Measurements from ENCODE around the gene PLS3.
"Not testable (repeated sequence)": the region's sequence is repeated elsewhere in the genome, so short reads cannot be mapped to it uniquely, and the experiment has no call there.

PLS3 gene

GRCh38 chrX:115560978-115561604 lies at the start of gene PLS3:
Gene PLS3, plus strand, starts transcription at chrX:115561174. Its CDS starts 49,077 bp downstream, at chrX:115610251.
- DNase-seq (ENCODE audit: low read depth): no peak

- DNase-seq (ENCODE audit: low read depth): no peak
These were observed 42.9 kb upstream of the PLS3 start for GRCh38 chrX:115518113-115518512.

DNA sequence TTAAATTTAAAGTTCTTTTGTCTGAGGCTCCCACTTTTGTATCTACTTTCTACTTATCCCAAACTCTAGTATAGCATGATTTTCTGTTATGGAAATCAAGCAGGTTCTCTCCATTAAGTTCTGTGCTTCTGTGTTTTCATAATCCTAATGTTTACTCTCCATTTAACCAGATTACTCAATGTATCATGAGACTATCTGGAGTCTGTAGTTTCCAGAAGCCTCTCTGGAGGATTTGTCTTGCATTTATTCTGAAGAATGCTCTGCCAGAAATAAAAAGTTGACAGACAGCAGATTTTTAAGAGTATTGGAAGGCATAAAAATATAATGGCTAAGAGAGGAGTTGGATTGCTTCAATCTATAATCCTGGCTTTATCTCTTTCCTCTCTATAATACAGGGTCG lies 39.2 kb upstream of the PLS3 start:
- no peak for DNase-seq (ENCODE audit: low read depth)

- DNase-seq (ENCODE audit: low read depth): no peak
These were observed 38.0 kb upstream of the PLS3 start for GRCh38 chrX:115522952-115523351.

DNA sequence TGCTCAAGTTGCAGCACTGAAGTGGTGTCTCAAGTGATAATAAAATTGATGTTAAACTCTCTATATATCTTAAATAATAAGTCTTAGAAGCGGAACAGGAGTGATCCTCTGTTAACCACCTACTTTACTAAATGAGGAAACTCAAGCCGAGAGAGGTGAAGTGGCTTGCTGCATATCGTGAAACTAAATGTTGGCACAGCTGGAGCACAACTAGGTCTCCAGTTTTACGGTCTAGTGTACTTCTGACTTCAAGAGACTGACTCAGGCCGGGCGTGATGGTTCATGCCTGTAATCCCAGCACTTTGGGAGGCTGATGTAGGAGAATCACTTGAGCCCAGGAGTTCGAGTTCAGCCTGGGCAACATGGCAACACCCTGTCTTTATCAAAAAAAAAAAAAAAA lies 35.5 kb upstream of the PLS3 start:
- no peak for DNase-seq (ENCODE audit: low read depth)

DNA sequence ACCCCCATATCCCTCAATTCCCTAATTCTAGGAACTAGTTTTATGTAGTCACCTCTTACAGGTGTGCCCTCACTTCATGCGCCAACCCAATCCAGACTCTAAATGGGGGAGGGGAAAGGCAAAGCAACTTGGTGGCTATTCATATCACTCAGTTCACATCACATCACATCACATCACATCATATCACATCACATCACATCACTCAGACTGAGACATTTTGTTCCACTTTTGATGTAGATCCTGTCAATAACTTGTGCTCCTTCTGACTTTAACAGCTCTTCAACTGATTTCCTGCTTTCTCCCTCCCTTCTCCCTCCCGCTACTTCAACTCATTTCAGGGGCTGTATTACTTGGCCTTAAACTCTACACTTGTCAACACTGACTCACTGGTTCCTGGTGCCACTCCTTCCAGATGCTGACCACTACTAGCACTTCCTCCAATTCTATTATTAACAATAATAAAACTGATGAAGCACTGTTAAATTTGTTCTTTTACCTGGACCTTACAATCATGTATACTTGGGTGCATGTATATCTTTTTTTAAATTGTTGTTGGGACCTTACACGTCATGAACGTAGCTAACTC lies 29.1 kb upstream of the PLS3 start:
- no peak for DNase-seq (ENCODE audit: low read depth)

- DNase-seq (ENCODE audit: low read depth): no peak
These were observed 27.5 kb upstream of the PLS3 start for GRCh38 chrX:115533485-115533884.

GRCh38 chrX:115534383-115534782 lies 26.6 kb upstream of the PLS3 start:
- DNase-seq (ENCODE audit: low read depth): no peak

- no peak for DNase-seq (ENCODE audit: low read depth)
These were observed 25.6 kb upstream of the PLS3 start for GRCh38 chrX:115535421-115535820.

- no peak for DNase-seq (ENCODE audit: low read depth)
These were observed 25.1 kb upstream of the PLS3 start for GRCh38 chrX:115535844-115536243.

DNA sequence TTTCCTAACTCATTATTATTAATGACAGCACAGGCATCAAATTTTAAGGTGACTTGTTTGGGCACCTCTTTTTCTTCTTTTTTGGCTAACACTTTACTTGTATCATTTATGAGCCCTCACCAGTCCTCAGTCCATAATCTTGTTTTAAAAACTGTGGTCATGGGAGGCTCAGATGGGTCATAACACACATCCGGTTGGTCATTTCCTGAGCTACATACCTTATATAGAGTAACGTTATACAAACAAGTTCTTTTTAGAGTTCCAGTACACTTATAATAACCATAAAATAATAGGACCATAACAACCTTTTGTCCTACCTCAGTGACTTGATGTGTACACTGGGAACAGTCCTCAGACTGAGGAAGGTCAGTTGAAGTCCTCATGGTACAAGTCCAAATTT lies 21.1 kb upstream of the PLS3 start:
- no peak for DNase-seq (ENCODE audit: low read depth)

- DNase-seq (ENCODE audit: low read depth): not testable (repeated sequence)
These were observed 19.9 kb upstream of the PLS3 start for GRCh38 chrX:115541045-115541444.

DNA sequence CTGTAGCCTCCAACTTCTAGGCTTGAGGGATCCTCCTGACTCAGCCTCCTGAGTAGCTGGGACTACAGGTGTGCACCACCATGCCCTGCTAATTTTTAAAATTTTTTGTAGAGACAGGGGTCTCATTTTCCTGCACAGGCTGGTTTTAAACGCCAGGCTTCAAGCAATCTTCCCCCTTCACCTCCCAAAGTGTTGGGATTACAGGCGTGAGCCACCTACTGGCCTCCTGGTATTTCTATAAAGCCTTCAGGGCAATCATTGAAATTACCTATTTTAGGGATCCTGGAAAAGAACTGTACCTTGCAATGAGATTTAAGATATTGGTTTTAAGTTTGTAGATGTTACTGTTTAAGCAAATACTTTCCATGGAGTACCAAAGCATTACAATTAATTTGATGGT lies 13.5 kb upstream of the PLS3 start:
- no peak for DNase-seq (ENCODE audit: low read depth)

DNA sequence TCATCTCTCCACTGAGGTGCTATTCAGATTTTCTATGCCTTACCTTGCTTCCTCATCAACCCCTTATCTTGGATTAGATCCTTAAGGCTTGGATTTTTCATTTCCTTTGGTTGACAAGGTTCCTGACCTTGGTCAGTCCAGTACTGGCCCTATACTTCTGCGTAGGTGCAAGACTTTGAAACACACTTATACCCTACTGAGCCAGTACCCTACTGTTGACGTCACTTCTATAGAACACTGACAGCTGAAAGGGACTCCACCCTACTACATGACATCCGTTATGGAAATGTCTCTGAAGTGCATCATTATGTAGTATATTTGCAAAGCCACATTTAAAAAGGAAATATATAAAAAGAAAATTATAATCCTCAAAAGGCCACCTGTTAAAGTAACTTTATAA lies 12.0 kb upstream of the PLS3 start:
- DNase-seq (ENCODE audit: low read depth): no peak

DNA sequence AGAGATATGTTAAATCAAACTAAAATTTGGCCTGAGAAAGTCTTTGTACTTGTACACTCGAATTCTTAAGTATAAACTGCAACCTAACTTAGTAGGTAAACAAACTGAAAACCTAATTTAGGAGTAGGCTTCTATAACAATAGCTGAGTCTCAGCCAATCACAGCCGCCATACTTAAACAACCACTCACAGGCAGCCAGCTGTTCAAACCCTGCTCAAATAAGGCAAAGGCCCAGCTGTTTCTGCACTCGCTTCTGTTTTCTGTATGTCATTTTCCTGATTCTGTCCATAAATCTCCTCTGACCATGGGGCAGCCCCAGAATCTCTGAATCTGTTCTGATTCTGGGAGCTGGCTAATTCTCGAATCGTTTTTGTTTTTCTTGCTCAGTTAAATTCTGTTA lies 7.8 kb upstream of the PLS3 start:
- DNase-seq (ENCODE audit: low read depth): no peak

GRCh38 chrX:115559672-115560071 lies 1.3 kb upstream of the PLS3 start:
- DNase-seq (ENCODE audit: low read depth): no peak

DNA sequence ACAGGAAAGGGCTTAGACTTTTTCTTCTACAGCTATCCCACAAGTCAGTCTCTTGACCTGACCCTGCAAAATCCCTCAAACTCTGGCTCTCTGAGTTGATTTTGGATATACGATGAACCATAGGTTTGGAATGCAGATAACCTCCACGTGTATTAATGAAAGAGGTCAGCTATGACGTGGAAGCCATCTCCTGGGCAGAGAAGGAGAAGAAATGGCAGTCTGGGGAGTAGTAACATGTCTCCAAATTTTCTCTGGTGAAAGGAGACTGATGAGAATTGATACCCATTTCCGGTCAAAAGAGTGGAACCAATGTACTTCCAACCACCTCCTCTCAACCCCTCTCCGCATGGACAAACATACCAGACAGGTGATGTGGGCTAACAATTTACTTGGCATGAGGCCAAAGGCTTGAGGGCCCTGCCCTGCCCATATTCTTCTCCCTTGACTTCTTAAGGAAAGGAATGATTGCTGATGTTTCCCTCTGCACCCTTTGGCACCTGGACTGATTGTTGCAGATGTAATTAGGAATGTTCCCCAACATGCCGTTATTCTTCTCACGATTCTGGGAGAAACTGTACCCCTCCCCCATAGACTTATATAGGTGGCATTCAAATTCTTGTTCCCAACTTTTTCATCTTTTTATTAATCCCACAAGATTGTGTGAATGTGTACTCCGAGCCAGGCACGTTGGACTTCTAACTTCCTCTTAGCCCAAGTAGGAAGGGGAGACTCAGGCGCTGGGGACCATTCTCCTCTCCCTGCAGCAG lies 580 bp upstream of the PLS3 start:
- DNase-seq (ENCODE audit: low read depth): no peak

- no peak for DNase-seq (ENCODE audit: low read depth)
These were observed 868 bp downstream of the PLS3 start for GRCh38 chrX:115561605-115562479.

GRCh38 chrX:115562480-115562847 lies 1.5 kb downstream of the PLS3 start:
- DNase-seq (ENCODE audit: low read depth): no peak

DNA sequence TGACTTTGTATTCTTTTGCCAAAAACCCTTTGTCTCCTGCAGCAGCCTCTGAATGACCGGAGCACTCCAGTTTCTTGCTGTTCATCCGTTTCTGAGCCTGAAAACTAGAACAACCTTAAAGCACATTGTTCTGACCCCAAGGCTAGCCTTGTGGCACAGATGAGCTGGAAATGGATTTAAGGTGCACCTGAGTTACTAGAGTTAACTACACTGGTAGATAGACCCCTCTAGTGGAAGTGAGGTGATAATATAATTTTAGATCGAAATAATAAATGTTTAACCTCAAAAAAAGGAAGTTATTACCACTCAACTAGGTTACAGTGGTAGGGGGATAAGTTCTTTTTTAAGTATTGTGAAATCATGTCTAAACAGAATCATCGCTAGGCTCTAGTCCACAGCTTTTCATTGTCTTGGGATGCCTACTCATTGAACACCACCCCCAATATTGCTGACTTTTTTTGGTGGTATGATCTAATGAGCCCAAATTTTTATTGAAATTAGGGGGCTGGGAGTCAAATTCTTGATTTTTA lies 2.7 kb downstream of the PLS3 start:
- no peak for DNase-seq (ENCODE audit: low read depth)

DNA sequence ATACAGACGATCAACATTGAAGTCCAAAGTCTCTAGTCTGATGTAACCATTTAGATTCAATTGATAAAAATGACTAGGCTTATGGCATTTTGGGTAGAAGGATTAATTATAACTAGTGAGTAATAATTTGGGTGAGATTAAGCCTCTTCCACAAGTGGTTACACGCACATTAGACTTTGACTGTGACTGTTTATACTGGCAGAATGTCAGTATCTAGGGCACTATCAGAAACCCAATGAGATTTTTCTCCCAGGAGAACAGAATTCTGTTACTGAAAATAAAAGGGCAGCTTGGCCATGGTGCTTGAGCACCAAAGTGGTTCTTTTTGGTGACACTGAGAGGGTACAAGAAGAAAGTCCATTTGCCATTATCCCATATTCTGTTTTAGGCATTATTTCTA lies 3.3 kb downstream of the PLS3 start:
- DNase-seq (ENCODE audit: low read depth): no peak

DNA sequence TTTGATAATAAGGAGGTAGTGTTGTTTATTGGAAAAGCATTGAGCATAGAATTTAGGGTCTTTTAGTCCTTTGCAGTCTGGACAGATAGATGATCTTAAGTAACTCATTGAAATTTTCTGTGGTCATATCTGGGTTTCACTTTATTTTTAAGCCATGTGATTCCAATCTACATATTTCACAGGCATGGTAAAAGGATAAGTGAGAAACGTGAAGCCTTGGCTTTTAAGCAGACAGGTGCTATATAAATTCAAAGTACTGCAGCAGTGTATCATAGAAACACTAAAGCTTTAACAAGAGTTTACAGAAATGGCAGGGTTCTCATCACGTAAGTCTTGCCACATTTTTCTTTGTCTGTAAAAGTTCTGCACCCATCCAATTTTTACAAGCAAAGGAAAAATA lies 4.9 kb downstream of the PLS3 start:
- no peak for DNase-seq (ENCODE audit: low read depth)
